Liver (tissue), 9 donors: ENCODE measurements around the gene ANKRD10. TPM values are rescaled to one million over a fixed set of nuclear protein-coding genes. Genes with fewer than 3 reads are reported as not detected.

Experiments used
- DNase-seq: peaks from one replicate; pipeline ENCODE4 v3.0.0-alpha.2; 2017; ENCODE audit warnings: low spot score
- H3K27ac ChIP-seq, 2 donors: one replicate each; pipeline ENCODE4 v1.7.0; 2013; ENCODE audit warnings: inconsistent platforms in 2 of 2, low read length in 2 of 2, control low read depth in 1 of 2, low read depth in 1 of 2, mild to moderate bottlenecking in 1 of 2
- H3K27me3 ChIP-seq, 4 donors: one replicate each; pipeline versions ENCODE4 v1.6.1 to v1.7.0; 2013; ENCODE audit warnings: low read length in 3 of 4, inconsistent platforms in 1 of 4, mild to moderate bottlenecking in 1 of 4, moderate library complexity in 1 of 4; ENCODE audit not compliant: control insufficient read depth in 4 of 4, insufficient read depth in 4 of 4
- H3K36me3 ChIP-seq, 4 donors: one replicate each; pipeline versions ENCODE4 v1.6.1 to v1.7.0; 2013; ENCODE audit warnings: low read length in 3 of 4, mild to moderate bottlenecking in 3 of 4, low read depth in 1 of 4, moderate library complexity in 1 of 4; ENCODE audit not compliant: control insufficient read depth in 4 of 4, insufficient read depth in 3 of 4
- H3K4me1 ChIP-seq, 4 donors: one replicate each; pipeline versions ENCODE4 v1.6.1 to v1.7.0; 2013; ENCODE audit warnings: low read length in 3 of 4, mild to moderate bottlenecking in 3 of 4, moderate library complexity in 1 of 4; ENCODE audit not compliant: control insufficient read depth in 4 of 4, insufficient read depth in 4 of 4
- H3K4me3 ChIP-seq, 3 donors: one replicate each; pipeline versions ENCODE4 v1.6.1 to v1.7.0; 2013; ENCODE audit warnings: low read length in 3 of 3, control low read depth in 1 of 3, low read depth in 1 of 3, mild to moderate bottlenecking in 1 of 3
- H3K9ac ChIP-seq, 2 donors: one replicate each; pipeline ENCODE4 v1.7.0; 2013; ENCODE audit warnings: low read length in 2 of 2, mild to moderate bottlenecking in 2 of 2, moderate library complexity in 2 of 2, control low read depth in 1 of 2, low read depth in 1 of 2
- H3K9me3 ChIP-seq, 4 donors: one replicate each; pipeline versions ENCODE4 v1.6.1 to v1.7.0; 2013; ENCODE audit warnings: low read length in 3 of 4; ENCODE audit not compliant: control insufficient read depth in 4 of 4
- EGR1 ChIP-seq, 2 donors: IDR thresholded peaks; 2 replicates each; pipeline ENCODE4 v1.6.1; 2016 to 2018; ENCODE audit warnings: antibody characterized with exemption in 2 of 2, low read depth in 2 of 2
- FOXA1 ChIP-seq: IDR thresholded peaks from 2 replicates; pipeline ENCODE4 v1.6.1; 2016; ENCODE audit warnings: antibody characterized with exemption
- FOXA2 ChIP-seq: IDR thresholded peaks from 2 replicates; pipeline ENCODE4 v1.6.1; 2016; ENCODE audit warnings: antibody characterized with exemption
- GABPA ChIP-seq, 2 donors: IDR thresholded peaks in 1 of 2; conservative IDR thresholded peaks in 1 of 2; 2 replicates each; pipeline ENCODE4 v1.6.1; 2016; ENCODE audit warnings: antibody characterized with exemption in 2 of 2, mild to moderate bottlenecking in 1 of 2, moderate library complexity in 1 of 2
- HNF4A ChIP-seq, 2 donors: conservative IDR thresholded peaks; 2 replicates each; pipeline ENCODE4 v1.6.1; 2016; ENCODE audit warnings: antibody characterized with exemption in 2 of 2, mild to moderate bottlenecking in 2 of 2
- HNF4G ChIP-seq: IDR thresholded peaks from 2 replicates; pipeline ENCODE4 v1.6.1; 2016; ENCODE audit warnings: antibody characterized with exemption
- JUND ChIP-seq, 2 donors: IDR thresholded peaks; 2 replicates each; pipeline ENCODE4 v1.6.1; 2016; ENCODE audit warnings: antibody characterized with exemption in 2 of 2
- RAD21 ChIP-seq, 2 donors: IDR thresholded peaks; 2 replicates each; pipeline ENCODE4 v1.6.1; 2016; ENCODE audit warnings: antibody characterized with exemption in 2 of 2, mild to moderate bottlenecking in 2 of 2
- RXRA ChIP-seq, 2 donors: IDR thresholded peaks; 2 replicates each; pipeline ENCODE4 v1.6.1; 2017 to 2018; ENCODE audit warnings: antibody characterized with exemption in 2 of 2, mild to moderate bottlenecking in 1 of 2
- SP1 ChIP-seq: IDR thresholded peaks from 2 replicates; pipeline ENCODE4 v1.6.1; 2018; ENCODE audit warnings: antibody characterized with exemption, mild to moderate bottlenecking
- TAF1 ChIP-seq: conservative IDR thresholded peaks from 2 replicates; pipeline ENCODE4 v1.6.1; 2016; ENCODE audit warnings: antibody characterized with exemption, mild to moderate bottlenecking
- YY1 ChIP-seq: IDR thresholded peaks from 2 replicates; pipeline ENCODE4 v1.6.1; 2016; ENCODE audit warnings: antibody characterized with exemption, mild to moderate bottlenecking
- WGBS: extraction: QIAGEN DNeasy Blood & Tissue Kit; methylation state at CpG from one replicate; pipeline ENCODE4 v1.1.7; 2013; 5-methylcytosine and 5-hydroxymethylcytosine counted together
- polyA plus RNA-seq, 2 donors: library from polyadenylated mRNA; stranded (reverse) in 1 of 2; unstranded in 1 of 2; fragments of 200-250 nt in 1 of 2; fragments of >200 nt in 1 of 2; fragmentation: Nextera tagmentation in 1 of 2; extraction: Ambion mirVana in 1 of 2; gene quantifications; one replicate each; pipeline versions ENCODE4 v1.2.1 to v1.2.3, GENCODE V29; 2013 to 2015
- total RNA-seq, 2 donors: library from RNA; depleted of rRNA; stranded (reverse); fragments of >200 nt; gene quantifications; one replicate each; pipeline ENCODE4 v1.2.3, GENCODE V29; 2014
- TF ChIP-seq, protein P1 (sequence below): IDR thresholded peaks from 2 replicates; pipeline ENCODE4 v1.6.1; 2016; ENCODE audit warnings: antibody characterized with exemption, mild to moderate bottlenecking
- TF ChIP-seq, protein P2 (sequence below): IDR thresholded peaks from 2 replicates; pipeline ENCODE4 v1.6.1; 2016; ENCODE audit warnings: antibody characterized with exemption
- TF ChIP-seq, protein P3 (sequence below): fragments of 150-350 bp; IDR thresholded peaks from 2 replicates; pipeline ENCODE4 v1.5.1; 2017; ENCODE audit warnings: improper control_type of control experiment, low read depth, low read length; ENCODE audit not compliant: missing input control
- TF ChIP-seq, protein P4 (sequence below): IDR thresholded peaks from 2 replicates; pipeline ENCODE4 v1.6.1; 2016; ENCODE audit warnings: antibody characterized with exemption
- TF ChIP-seq, protein P5 (sequence below): IDR thresholded peaks from 2 replicates; pipeline ENCODE4 v1.6.1; 2016; ENCODE audit warnings: antibody characterized with exemption
- donor health status: healthy.
- donor health status: healthy.
- donor health status: healthy.
- donor health status: healthy.
- donor health status: healthy.

ANKRD10 gene
- total and polyA plus RNA-seq, 4 donors = 18.8 to 74.1 (median 52.9) TPM

DNA sequence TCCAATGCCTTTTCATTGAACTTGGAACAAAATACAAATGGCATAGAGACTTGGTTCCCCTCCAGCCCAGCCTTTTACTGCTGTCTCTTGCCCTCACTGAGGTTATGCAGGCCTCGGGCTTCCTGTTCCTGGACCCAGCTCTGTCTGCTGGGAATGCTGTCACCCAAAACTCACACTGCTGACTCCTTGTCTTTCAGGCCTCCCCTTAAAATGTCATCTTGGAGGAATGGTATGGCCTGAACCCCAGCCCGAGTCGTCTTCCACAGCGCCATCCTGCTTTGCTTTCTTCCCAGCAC, 9.7 kb upstream of the ANKRD10 start:
- WGBS = 89% methylated on average over 4 of the region's 4 CpGs
- Histone ChIP-seq H3K27ac (no peak overlapping the region), H3K27me3 (no peaks in the 10 kb centered on the region), H3K4me1 (no peaks in the 10 kb centered on the region), H3K9me3 (no peaks in the 10 kb centered on the region), H3K36me3 (no peaks in the 10 kb centered on the region), H3K9ac (no peak overlapping the region), H3K4me3 (no peak overlapping the region)
- no peak for TF ChIP-seq EGR1 (IDR thresholded peaks at IDR 0.05; ENCODE audit: low read depth in 2 of 2)
- no peak for DNase-seq

DNA sequence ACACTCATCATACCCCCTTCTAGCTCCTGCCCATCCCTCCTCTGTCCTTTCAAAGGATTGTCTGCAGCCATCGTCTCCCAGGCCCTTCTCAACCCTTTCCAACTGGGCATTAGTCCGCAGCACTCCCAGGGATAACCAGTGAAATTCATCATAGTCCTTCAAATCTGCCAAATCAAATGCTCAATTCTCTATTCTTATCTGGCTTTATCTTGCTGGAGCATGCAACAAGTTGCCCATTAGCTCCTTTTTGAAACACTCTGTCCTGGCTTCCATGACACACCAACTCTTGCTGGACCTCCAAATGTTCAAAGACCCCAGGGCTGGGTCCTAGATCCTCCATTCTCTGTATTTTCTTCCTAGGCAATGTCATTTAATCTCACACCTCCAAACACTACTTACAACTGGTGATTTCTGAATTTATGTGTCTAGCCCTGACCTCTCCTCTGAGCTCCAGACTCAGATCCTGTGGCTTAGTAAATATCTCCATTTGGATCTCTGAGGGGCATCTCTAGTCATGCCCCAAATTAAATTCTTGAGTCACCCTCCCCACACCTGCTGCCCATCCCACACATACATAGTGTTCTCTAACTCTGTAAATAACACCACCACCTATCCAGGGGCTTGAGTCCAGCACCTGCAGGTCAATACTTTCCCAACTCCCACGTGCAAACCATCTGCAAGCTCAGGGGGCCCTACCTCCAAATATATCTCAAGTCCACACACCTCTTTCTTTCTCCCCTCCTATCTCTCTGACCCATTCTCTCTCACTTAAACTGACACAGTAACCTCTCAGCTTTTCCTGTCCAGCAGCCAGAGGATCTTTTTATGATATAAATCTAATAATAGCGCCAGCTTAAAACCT, 9.1 kb upstream of the ANKRD10 start:
- H3K36me3 ChIP-seq = no peaks in the 10 kb centered on the region
- no peak for DNase-seq
- H3K27me3 ChIP-seq = no peaks in the 10 kb centered on the region
- TF ChIP-seq, protein P1, sequence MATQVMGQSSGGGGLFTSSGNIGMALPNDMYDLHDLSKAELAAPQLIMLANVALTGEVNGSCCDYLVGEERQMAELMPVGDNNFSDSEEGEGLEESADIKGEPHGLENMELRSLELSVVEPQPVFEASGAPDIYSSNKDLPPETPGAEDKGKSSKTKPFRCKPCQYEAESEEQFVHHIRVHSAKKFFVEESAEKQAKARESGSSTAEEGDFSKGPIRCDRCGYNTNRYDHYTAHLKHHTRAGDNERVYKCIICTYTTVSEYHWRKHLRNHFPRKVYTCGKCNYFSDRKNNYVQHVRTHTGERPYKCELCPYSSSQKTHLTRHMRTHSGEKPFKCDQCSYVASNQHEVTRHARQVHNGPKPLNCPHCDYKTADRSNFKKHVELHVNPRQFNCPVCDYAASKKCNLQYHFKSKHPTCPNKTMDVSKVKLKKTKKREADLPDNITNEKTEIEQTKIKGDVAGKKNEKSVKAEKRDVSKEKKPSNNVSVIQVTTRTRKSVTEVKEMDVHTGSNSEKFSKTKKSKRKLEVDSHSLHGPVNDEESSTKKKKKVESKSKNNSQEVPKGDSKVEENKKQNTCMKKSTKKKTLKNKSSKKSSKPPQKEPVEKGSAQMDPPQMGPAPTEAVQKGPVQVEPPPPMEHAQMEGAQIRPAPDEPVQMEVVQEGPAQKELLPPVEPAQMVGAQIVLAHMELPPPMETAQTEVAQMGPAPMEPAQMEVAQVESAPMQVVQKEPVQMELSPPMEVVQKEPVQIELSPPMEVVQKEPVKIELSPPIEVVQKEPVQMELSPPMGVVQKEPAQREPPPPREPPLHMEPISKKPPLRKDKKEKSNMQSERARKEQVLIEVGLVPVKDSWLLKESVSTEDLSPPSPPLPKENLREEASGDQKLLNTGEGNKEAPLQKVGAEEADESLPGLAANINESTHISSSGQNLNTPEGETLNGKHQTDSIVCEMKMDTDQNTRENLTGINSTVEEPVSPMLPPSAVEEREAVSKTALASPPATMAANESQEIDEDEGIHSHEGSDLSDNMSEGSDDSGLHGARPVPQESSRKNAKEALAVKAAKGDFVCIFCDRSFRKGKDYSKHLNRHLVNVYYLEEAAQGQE = no peak
- TF ChIP-seq EGR1 (IDR thresholded peaks at IDR 0.05; ENCODE audit: low read depth in 2 of 2) = no peak
- TF ChIP-seq GABPA (IDR thresholded peaks at IDR 0.05 in 1 of 2, conservative IDR thresholded peaks at IDR 0.05 in 1 of 2) = no peak
- TF ChIP-seq JUND (IDR thresholded peaks at IDR 0.05) = no peak
- no peak for TF ChIP-seq TAF1
- TF ChIP-seq, protein P2, sequence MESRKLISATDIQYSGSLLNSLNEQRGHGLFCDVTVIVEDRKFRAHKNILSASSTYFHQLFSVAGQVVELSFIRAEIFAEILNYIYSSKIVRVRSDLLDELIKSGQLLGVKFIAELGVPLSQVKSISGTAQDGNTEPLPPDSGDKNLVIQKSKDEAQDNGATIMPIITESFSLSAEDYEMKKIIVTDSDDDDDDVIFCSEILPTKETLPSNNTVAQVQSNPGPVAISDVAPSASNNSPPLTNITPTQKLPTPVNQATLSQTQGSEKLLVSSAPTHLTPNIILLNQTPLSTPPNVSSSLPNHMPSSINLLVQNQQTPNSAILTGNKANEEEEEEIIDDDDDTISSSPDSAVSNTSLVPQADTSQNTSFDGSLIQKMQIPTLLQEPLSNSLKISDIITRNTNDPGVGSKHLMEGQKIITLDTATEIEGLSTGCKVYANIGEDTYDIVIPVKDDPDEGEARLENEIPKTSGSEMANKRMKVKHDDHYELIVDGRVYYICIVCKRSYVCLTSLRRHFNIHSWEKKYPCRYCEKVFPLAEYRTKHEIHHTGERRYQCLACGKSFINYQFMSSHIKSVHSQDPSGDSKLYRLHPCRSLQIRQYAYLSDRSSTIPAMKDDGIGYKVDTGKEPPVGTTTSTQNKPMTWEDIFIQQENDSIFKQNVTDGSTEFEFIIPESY = no peak
- TF ChIP-seq HNF4A (conservative IDR thresholded peaks at IDR 0.05) = no peak
- TF ChIP-seq, protein P3, sequence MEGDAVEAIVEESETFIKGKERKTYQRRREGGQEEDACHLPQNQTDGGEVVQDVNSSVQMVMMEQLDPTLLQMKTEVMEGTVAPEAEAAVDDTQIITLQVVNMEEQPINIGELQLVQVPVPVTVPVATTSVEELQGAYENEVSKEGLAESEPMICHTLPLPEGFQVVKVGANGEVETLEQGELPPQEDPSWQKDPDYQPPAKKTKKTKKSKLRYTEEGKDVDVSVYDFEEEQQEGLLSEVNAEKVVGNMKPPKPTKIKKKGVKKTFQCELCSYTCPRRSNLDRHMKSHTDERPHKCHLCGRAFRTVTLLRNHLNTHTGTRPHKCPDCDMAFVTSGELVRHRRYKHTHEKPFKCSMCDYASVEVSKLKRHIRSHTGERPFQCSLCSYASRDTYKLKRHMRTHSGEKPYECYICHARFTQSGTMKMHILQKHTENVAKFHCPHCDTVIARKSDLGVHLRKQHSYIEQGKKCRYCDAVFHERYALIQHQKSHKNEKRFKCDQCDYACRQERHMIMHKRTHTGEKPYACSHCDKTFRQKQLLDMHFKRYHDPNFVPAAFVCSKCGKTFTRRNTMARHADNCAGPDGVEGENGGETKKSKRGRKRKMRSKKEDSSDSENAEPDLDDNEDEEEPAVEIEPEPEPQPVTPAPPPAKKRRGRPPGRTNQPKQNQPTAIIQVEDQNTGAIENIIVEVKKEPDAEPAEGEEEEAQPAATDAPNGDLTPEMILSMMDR = no peak
- TF ChIP-seq YY1 = no peak
- no peak for TF ChIP-seq HNF4G
- TF ChIP-seq FOXA1 = no peak
- no peak for TF ChIP-seq SP1
- no peak for TF ChIP-seq RAD21 (IDR thresholded peaks at IDR 0.05)
- no peak for TF ChIP-seq FOXA2
- TF ChIP-seq, protein P4, sequence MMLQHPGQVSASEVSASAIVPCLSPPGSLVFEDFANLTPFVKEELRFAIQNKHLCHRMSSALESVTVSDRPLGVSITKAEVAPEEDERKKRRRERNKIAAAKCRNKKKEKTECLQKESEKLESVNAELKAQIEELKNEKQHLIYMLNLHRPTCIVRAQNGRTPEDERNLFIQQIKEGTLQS = no peak
- no peak for TF ChIP-seq RXRA (IDR thresholded peaks at IDR 0.05)
- TF ChIP-seq, protein P5, sequence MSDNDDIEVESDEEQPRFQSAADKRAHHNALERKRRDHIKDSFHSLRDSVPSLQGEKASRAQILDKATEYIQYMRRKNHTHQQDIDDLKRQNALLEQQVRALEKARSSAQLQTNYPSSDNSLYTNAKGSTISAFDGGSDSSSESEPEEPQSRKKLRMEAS = no peak
- H3K4me1 ChIP-seq = no peaks in the 10 kb centered on the region
- no peak overlapping the region for H3K9ac ChIP-seq
- H3K27ac ChIP-seq = no peak overlapping the region
- no peaks in the 10 kb centered on the region for H3K9me3 ChIP-seq
- no peak overlapping the region for H3K4me3 ChIP-seq
- 79% methylated on average over 4 of the region's 4 CpGs for WGBS
